ENCODE results near the gene GGT6.

- TF ChIP-seq CTCF (IDR thresholded peaks at IDR 0.05) = no peak
- no peak for TF ChIP-seq POLR2A (IDR thresholded peaks at IDR 0.05)
- no peak for TF ChIP-seq POLR2AphosphoS5 (IDR thresholded peaks at IDR 0.05)
Observed at GRCh38 chr17:4534515-4534914, 25.9 kb downstream of the GGT6 start.
